HG03439 (cell line): ENCODE measurements around the gene NPHS1.
"Not testable (repeated sequence)": the region's sequence is repeated elsewhere in the genome, so short reads cannot be mapped to it uniquely, and the experiment has no call there.

Source experiments
- ATAC-seq: cut with Tn5 transposase; IDR thresholded peaks from one replicate; pipeline ENCODE4 v1.9.1; 2021; ENCODE audit warnings: mild to moderate bottlenecking, moderate library complexity; ENCODE audit not compliant: unreplicated experiment

NPHS1 gene

GRCh38 chr19:35848919-35849505, 3.3 kb downstream of the NPHS1 start:
- ATAC-seq, result no peak

DNA sequence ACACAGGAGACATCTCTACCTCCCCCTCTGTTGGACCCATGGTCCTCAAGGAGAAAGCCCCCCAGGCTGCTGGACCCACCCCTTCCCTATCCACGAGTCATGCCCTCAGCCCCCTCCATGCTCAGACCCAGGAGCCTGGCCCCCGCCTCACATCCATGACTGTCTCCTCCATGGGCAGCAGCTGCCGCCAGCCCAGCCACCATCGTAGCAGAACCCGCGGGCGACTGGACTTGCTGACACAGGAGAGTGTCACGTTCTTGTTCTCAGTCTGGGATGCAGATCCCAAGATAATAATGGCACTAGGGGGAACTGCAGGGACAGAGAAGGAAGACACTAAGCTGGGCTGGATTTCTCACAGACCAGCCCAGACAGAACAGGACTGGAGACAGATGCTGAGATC, 3.8 kb downstream of the NPHS1 start:
- no peak for ATAC-seq

- ATAC-seq, result no peak
Observed at GRCh38 chr19:35847911-35848310, 4.4 kb downstream of the NPHS1 start.

GRCh38 chr19:35846038-35846668, 6.2 kb downstream of the NPHS1 start:
- ATAC-seq, result no peak

GRCh38 chr19:35845215-35846037, 6.9 kb downstream of the NPHS1 start:
- no peak for ATAC-seq

GRCh38 chr19:35844482-35845214, 7.7 kb downstream of the NPHS1 start:
- ATAC-seq, result no peak

DNA sequence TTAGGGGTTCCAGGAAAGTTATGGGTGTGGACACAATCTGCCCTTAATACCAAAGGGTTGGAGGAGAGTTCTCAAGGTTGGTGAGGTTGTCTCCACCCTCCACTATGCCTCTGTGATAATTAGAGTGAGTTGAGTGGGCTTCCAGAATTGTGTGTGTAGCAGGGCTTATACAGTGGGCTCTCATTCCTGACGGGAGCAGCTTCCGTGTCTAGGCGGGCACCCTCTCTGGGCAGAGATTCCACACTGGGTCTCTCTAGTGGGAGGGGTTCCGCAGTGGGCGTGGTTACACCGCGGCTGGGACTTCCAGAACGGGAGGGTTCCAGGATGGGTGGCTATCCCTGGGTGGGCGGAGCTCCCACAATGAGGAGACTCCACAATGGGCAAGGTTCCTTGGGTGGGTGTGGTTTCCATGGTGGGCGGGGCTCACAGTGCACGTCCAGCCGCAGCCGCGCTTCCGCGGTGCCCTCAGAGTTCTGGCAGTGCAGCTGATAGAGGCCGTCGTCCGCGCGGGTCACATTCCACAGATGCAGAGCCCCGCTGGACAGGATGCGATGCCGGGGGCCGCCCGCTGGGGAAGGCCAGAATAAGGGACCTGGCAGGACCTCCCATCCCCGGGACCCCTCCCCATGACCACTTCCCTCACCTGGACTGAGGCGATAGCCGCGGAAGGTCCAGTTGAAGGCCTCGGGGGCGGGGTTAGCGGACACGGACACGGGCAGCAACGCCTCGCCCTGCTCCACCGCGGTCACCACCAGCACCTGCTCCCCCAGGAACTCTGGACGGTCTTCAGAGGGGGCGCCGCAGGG, 8.4 kb downstream of the NPHS1 start:
- no peak for ATAC-seq

GRCh38 chr19:35842666-35843272, 9.5 kb downstream of the NPHS1 start:
- ATAC-seq, result no peak

- no peak for ATAC-seq
Observed at GRCh38 chr19:35841961-35842595, 10.2 kb downstream of the NPHS1 start.

DNA sequence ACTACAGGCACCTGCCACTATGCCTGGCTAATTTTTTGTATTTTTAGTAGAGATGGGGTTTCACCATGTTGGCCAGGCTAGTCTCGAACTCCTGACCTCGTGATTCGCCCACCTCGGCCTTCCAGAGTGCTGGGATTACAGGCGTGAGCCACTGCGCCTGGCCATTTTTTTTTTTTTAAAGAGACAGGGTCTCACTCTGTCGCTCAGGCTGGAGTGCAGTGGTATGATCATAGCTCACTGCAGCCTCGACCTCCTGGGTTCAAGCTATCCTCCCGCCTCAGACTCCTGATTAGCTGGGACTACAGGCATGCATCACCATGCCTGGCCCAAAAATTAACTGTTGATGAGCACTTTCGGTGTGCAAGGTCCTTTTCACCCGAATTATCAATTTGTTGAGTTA, 16.2 kb downstream of the NPHS1 start:
- not testable (repeated sequence) for ATAC-seq

- ATAC-seq, result no peak
Observed at GRCh38 chr19:35833972-35834371, 18.3 kb downstream of the NPHS1 start.

DNA sequence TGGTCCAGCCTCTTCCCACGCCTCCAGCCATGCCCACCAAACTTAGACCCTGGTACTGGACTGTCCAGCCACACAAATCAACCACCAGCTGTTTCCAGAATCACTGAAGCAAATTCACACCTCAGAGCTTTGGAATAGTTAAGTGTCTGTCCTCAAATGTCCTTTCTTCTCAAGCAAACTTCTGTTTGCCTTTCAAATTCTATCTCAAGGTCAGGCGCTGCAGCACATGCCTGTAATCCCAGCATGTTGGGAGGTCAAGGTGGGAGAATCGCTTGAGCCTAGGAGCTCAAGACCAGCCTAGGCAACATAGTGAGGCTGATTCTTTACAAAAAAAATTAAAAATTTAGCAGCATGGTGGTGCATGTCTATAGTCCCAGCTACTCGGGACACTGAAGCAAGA, 20.2 kb downstream of the NPHS1 start:
- ATAC-seq, result no peak

GRCh38 chr19:35830986-35831385, 21.3 kb downstream of the NPHS1 start:
- ATAC-seq, result no peak

GRCh38 chr19:35828692-35829301, 23.5 kb downstream of the NPHS1 start:
- ATAC-seq, result no peak

- ATAC-seq, result no peak
Observed at GRCh38 chr19:35824150-35824549, 28.2 kb downstream of the NPHS1 start.

DNA sequence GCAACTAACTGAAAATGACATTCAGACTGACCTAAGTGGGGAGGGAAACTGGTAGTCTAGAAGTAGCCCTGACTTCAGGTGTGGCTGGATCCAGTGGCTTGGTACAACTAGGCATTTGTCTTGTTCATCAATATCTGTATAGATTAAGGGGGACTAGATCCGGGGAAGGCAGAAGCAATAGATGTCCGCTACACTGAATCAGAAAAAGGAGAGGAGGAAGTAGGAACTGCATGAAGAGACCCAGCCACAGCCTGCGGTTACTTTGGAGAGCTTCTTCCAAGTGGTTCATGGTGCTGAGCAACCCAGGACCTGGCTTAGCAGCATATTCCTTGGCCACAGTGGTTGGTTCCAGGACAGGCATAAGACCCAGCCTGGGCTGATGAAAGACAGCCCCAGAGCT, 29.7 kb downstream of the NPHS1 start:
- no peak for ATAC-seq

- no peak for ATAC-seq
Observed at GRCh38 chr19:35818445-35818844, 33.9 kb downstream of the NPHS1 start.

- ATAC-seq, result no peak
Observed at GRCh38 chr19:35816846-35817245, 35.5 kb downstream of the NPHS1 start.

GRCh38 chr19:35816262-35816661, 36.0 kb downstream of the NPHS1 start:
- no peak for ATAC-seq
